ENCODE data around the gene AFAP1L2. TPM values are rescaled to one million over a fixed set of nuclear protein-coding genes. Genes with fewer than 3 reads are reported as not detected.

Gene AFAP1L2
- total RNA-seq, 1 donor from 2014 or later: 5.3 TPM

DNA sequence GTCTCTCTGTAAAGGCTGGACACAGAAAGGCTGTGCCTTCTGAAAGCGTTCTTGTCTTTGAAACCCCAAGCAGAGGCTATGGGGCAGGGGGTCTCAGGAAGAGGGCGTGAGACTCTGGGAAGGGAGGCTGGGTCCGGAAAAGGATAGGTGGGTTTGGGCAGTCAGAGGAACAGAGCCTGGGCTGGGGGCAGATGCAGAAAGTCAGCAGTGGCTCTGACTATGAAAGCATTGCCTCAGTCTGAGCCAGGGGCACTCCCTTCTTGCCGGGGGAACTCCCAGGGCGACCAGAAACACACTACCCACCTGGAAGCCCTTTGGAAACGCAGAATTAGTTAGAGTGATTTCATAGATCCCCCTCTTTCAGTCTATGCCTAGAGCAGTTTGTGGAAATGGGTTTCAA is 93.3 kb downstream of the AFAP1L2 start:
- H3K9me3 ChIP-seq: no peaks in the 10 kb centered on the region
- H3K4me3 ChIP-seq: no peak overlapping the region
- TF ChIP-seq, protein P1, sequence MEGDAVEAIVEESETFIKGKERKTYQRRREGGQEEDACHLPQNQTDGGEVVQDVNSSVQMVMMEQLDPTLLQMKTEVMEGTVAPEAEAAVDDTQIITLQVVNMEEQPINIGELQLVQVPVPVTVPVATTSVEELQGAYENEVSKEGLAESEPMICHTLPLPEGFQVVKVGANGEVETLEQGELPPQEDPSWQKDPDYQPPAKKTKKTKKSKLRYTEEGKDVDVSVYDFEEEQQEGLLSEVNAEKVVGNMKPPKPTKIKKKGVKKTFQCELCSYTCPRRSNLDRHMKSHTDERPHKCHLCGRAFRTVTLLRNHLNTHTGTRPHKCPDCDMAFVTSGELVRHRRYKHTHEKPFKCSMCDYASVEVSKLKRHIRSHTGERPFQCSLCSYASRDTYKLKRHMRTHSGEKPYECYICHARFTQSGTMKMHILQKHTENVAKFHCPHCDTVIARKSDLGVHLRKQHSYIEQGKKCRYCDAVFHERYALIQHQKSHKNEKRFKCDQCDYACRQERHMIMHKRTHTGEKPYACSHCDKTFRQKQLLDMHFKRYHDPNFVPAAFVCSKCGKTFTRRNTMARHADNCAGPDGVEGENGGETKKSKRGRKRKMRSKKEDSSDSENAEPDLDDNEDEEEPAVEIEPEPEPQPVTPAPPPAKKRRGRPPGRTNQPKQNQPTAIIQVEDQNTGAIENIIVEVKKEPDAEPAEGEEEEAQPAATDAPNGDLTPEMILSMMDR (IDR thresholded peaks at IDR 0.05): no peak
- H3K27ac ChIP-seq: no peak overlapping the region
- H3K27me3 ChIP-seq (ENCODE audit: low read depth): no peaks in the 10 kb centered on the region
- no peaks in the 10 kb centered on the region for H3K36me3 ChIP-seq
- no peak for DNase-seq
- no peaks in the 10 kb centered on the region for H3K4me1 ChIP-seq
- ATAC-seq: no peak
- intact Hi-C loops (cut with DNase I): no loop called here

DNA sequence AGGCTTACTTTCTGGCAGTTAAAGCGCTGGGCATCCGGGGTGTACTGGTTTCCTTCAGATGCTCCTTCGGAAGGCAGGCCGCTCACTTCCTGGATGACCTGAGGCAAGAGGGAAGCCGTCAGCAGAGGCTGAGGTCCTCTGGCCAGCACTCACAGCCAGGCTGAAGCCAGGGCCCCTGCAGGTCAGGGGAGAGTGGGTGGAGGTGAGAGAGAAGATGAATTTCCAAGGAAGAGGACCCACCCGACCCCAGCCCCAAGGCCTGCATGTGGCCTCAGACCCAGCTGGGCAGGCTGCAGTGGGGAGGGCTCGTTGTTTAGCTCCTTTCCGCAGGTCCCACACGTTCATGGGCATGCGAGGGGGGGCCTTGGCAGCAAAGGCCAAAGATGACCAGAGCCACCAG is 94.0 kb downstream of the AFAP1L2 start:
- Histone ChIP-seq H3K27ac (no peak overlapping the region), H3K27me3 (ENCODE audit: low read depth) (no peaks in the 10 kb centered on the region), H3K4me1 (no peaks in the 10 kb centered on the region), H3K4me3 (no peak overlapping the region), H3K9me3 (no peaks in the 10 kb centered on the region), H3K36me3 (no peaks in the 10 kb centered on the region)
- TF ChIP-seq, protein P1 (IDR thresholded peaks at IDR 0.05): no peak
- no peak for ATAC-seq
- intact Hi-C loops (cut with DNase I): no loop called here
- DNase-seq: no peak

DNA sequence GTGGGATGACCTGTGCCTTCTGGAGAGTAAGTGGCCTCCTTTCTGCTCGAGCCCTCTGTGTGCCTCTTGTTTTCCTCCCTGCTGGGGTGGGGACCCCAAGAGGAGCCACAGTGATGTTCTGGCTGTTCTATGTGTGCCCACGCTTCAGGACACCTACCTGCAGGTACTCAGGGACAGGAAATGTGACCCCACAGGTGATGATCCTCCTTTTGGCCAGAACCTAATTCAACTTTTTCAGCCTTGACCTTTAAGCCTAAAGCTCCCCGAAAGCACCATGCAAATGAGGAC is 95.0 kb downstream of the AFAP1L2 start:
- Histone ChIP-seq H3K9me3 (no peaks in the 10 kb centered on the region), H3K27me3 (ENCODE audit: low read depth) (no peaks in the 10 kb centered on the region), H3K36me3 (no peaks in the 10 kb centered on the region), H3K4me1 (peaks cover 5% of the 10 kb centered on the region), H3K4me3 (no peak overlapping the region), H3K27ac (no peak overlapping the region)
- intact Hi-C loops (cut with DNase I): loop anchor here (10.0 kb wide), 1 partner anchor 145 kb away; no protein-coding TSS in a partner anchor
- TF ChIP-seq, protein P1 (IDR thresholded peaks at IDR 0.05): no peak
- ATAC-seq (no peak), DNase-seq (no peak)

DNA sequence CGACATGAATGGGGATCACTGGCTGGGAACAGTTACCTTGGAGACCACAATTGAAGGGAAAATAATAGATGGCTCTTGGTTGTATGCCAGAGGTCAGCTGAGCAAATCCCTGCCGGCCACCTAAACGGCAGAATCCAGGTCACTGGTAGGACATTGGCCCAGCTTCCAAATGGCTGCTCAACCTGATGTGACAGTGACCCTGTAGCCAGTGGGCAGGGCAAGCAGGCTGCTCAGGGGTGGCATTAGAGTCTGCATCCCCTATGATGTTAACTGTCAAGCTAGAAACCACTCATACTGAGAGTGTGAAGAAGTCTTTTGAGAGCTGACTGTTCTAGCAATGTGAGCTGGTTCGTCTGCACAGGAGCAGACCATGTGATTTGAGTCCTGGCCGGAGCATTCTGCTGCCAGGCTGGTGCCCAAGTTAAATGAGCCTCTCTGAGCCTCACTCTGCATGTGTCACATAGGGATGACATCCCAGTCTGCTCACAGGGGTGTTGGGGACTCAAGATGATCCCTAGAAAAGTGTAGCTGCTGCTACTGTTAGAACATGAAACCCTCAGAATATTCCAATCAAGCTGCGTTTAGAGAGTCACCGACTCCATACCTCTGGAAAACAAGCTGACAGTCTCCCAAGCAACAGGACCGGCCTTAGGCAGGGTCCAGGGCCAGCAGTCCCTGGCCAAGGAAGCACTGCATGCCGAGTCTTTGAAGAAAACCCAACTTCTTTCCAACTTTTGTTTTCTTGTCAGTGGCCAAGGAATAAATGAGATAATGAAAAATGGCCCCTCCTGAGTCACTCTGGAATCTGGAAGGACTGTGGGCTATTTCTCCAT is 95.6 kb downstream of the AFAP1L2 start:
- no peaks in the 10 kb centered on the region for H3K27me3 ChIP-seq (ENCODE audit: low read depth)
- H3K9me3 ChIP-seq: no peaks in the 10 kb centered on the region
- intact Hi-C loops (cut with DNase I): loop anchor here (10.0 kb wide), 1 partner anchor 146 kb away; no protein-coding TSS in a partner anchor
- H3K27ac ChIP-seq: no peak overlapping the region
- DNase-seq (no peak), ATAC-seq (no peak)
- no peak overlapping the region for H3K4me3 ChIP-seq
- no peaks in the 10 kb centered on the region for H3K36me3 ChIP-seq
- peaks cover 10% of the 10 kb centered on the region for H3K4me1 ChIP-seq
- TF ChIP-seq, protein P1 (IDR thresholded peaks at IDR 0.05): no peak

DNA sequence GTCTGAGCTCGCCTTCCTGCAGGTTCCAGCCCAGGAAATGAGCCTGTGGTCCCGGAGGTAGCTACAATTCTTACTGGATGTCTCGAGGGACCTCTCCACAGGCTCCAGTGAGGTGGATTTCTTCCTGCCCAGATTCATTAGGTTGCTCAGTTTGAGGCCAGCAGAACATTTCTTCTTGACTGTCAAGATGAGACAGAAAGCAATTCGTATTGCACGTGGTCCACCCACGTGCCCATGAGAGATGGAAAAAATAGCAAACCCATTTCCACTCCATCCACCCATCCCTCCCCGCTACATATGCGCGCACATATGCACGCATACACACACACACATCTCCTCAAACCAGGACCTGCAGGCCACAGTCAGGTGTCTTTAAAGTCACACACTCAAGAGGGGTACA is 96.6 kb downstream of the AFAP1L2 start:
- DNase-seq (no peak), ATAC-seq (no peak)
- intact Hi-C loops (cut with DNase I): loop anchor here (10.0 kb wide), 1 partner anchor 147 kb away; no protein-coding TSS in a partner anchor
- Histone ChIP-seq H3K4me1 (peaks cover 10% of the 10 kb centered on the region), H3K27me3 (ENCODE audit: low read depth) (no peaks in the 10 kb centered on the region), H3K36me3 (no peaks in the 10 kb centered on the region), H3K4me3 (no peak overlapping the region), H3K9me3 (no peaks in the 10 kb centered on the region), H3K27ac (no peak overlapping the region)
- TF ChIP-seq, protein P1 (IDR thresholded peaks at IDR 0.05): no peak

Data from lower lobe of right lung (tissue), 2 donors.